ENCODE data around the gene PTPRD.

DNA sequence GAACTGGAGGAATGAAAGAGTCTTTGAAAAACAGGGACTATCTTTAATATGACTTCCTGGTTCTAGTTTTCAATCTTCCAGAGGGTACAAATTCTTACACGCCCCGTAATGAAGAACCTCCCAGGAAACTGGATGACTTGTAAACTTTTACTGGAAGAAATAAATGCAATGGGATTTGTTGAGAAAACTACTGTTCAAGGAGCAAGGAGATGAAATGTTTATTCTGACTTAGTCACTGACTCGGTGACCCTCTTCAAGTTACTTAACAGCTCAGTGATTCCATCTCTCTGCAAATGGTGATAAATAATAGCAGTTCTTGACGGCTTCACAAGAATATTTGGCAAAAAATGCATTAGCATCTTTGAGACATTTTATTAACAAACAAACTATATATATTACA lies 858.6 kb downstream of the PTPRD start:
- TF ChIP-seq TAF1 (IDR thresholded peaks at IDR 0.05; ENCODE audit: borderline replicate concordance, low read depth, low read length) (no peak), POLR2A (IDR thresholded peaks at IDR 0.05; ENCODE audit: low read depth, low read length) (no peak), POLR2AphosphoS5 (IDR thresholded peaks at IDR 0.05; ENCODE audit: low read depth, low read length) (no peak)

Measured in GM12892 (cell line).